Hindlimb muscle (tissue), 1 donor: ENCODE results near the gene SPTBN5. TPM values are rescaled to one million over a fixed set of nuclear protein-coding genes. Genes with fewer than 3 reads are reported as not detected.

Experiments
- DNase-seq: peaks from one replicate; pipeline ENCODE4 v3.0.0-alpha.2; 2013
- polyA plus RNA-seq: library from polyadenylated mRNA; unstranded; fragments of 120-200 nt; gene quantifications from one replicate; pipeline ENCODE4 v1.2.1, GENCODE V29; 2013; ENCODE audit not compliant: insufficient read length

SPTBN5 gene
- polyA plus RNA-seq, 1 donor: 5.2 TPM

DNA sequence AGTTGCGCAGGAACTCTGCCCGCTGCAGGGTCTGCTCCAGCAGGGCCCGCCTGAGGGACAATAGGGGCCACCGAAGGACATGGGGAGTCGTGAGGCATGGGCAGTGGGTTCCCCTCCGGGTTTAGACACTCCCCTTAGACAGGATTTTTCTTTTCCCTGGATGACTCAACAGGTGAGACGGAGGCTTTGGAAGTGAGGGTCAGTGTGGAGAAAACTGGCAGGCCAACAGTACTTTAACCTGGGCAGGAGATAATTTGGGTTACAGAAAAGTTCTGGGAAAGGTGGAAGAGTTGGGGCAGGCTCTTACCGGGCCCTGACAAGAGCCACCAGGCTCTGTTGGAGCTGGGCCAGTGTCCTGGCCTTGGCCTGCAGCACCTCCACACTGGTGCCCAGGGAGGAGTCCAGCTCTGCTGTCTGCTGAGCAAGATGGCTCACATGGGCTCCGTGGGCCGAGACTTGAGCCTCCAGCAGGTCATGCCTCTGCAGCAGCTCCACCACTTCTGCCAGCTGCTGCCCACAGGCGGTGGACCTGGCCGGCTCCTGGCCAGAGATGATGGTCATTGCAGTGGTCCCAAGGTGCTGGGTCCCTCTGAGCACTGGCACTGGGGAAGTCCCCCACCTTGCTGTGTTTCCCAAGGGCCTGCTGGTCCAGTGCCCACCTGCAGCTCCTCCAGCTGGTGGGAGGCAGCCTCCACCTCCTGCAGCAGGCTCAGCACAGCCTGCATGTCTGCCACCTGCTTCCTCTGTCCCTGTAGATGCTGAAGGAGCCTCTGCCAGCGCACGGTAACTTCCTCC is 11.0 kb downstream of the SPTBN5 start:
- no peak for DNase-seq

GRCh38 chr15:41881920-41882688 is 11.7 kb downstream of the SPTBN5 start:
- DNase-seq: no peak

GRCh38 chr15:41881550-41881919 is 12.3 kb downstream of the SPTBN5 start:
- no peak for DNase-seq

GRCh38 chr15:41881086-41881485 is 12.8 kb downstream of the SPTBN5 start:
- no peak for DNase-seq

DNA sequence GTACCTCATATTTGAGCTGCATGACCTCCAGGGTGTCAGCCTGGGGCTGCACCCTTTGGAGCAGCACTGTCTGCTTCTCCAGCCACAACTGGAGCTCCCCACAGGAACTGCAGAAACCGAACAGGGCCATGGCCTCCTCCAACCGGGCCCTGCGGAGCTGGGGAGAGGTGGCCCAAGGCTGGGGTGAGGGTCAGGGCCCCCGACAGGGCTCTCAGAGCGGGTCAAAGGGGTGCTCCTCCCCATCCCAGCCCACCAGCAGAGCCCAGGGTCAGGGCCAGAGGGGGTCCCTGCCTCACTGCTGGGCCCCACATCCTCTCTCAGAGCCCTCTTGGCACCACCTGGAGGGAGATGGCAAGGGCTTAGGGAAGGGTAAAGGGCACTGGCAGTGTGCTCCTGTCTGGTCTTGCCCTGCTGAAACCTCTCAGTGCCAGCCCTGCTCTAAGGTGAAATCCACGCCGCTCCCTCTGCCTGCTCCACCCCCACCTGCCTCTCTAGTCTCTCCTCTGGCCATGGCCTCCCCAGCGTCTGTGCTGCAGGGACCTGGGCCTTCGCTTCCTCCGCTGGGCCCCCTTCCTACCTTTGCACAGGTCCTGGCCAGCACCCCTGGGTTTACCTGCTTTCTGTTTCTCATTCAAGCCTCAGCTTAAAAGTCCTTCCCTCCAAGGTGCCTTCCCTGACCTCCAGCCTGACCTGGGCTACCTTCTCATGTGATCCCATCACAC is 13.5 kb downstream of the SPTBN5 start:
- no peak for DNase-seq

DNA sequence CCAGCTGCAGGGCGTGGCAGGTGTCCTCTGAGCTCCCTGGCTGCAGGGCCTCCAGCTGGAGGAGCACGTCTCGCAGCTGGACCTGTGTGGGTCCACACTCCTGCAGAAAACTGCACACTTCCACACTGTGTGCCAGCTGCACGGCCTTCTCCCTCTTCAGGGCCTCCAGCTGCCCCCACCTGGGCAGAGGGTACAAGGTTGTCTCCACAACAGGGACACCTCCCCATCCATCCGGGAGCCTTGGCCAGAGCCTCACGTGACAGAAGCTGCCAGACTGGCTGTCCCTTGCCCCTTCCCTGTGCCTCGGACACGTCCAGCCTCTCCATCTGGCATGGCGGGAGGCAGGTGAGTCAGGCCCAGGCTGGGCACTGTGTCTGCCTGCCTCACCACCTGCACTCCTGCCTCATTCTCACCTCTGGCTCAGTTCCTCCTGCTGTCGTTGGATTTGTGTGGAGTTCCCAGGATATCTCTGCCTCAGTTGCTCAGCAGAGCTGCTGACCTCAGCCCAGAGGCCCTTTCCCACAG is 14.5 kb downstream of the SPTBN5 start:
- no peak for DNase-seq

GRCh38 chr15:41878355-41878699 is 15.5 kb downstream of the SPTBN5 start:
- DNase-seq: no peak

DNA sequence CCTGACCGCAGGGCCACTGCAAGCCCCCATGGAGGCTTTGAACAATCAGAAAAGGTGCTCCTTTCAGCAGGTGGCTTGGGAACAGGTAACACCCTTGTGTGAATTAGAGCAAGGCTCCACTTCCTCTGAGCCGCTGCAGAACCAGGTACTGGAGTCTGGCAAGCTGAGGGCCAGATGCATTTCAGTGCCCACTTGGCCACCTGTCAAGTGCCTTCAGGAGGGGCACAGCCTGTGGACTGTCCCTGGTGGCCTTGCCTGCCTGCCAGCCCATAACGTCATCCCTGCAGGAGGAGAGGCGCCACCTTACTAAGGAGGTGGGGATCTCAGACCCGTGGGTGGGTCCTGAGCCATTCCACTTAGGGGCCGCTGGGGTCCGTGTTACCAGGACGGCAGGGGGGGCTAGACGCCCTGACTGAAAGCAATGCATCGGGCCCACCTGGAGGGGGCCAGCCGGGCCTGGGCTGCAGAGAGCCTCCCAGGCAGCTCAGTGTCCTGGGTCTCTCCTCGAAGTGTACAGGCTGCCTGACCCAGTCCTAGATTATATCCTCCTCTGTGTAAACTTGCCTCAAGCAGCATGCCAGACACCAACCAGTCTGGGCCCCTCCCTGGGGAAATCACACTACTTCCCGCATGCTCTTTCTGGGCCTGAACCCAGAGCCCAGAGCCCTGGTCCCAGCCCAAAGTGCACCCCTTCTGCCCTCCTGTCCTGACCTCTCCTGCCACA is 16.1 kb downstream of the SPTBN5 start:
- DNase-seq: no peak

GRCh38 chr15:41876689-41877088 is 17.2 kb downstream of the SPTBN5 start:
- no peak for DNase-seq

- DNase-seq: no peak
Observed at GRCh38 chr15:41876007-41876406, 17.8 kb downstream of the SPTBN5 start.

DNA sequence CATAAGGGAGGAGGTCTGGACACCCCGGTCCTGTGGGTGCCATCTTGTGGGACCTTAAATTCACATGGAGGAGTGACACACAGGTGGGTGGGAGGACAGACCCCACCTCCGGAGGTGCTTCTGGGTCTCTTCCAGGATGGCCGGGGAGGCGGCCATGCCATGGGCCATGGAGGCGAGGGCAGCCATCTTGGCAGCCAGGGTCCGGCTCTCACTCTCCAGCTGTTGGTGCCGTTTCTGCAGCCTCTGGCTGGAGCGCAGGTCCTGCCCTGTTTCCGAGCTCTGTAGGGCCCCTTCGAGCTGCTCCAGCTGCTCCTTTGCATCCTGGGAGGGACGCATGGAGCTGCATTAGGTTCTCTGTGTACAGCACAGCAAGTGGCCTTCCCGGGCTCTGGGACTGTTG is 19.1 kb downstream of the SPTBN5 start:
- DNase-seq: no peak

GRCh38 chr15:41873711-41874110 is 20.1 kb downstream of the SPTBN5 start:
- no peak for DNase-seq

DNA sequence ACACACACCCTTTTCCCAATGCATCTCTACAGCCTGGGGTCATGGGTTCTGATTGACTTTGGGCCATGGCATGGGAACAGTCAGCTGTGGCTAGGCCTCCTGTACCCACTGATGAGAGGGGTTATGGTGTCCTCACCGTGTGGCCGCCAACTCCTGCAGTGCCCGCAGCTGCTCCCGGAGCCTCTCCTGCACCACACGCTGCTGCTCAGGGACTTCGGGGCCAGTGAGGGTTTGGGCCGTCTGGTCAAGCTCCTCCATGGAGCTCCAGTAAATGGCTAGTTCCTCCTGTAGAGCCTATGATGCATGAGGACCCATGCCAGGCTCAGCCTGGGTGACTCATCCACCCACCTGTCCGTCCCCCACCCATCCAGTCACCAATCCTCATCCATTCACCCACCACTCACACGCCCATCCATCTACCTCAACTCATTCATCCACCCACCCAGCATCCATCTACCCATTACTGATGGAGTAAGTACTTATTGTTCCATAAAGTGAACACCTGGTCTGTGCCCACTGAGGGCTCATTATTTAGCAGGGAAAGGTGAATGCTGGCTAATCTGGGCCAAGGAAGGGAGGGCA is 21.6 kb downstream of the SPTBN5 start:
- no peak for DNase-seq

DNA sequence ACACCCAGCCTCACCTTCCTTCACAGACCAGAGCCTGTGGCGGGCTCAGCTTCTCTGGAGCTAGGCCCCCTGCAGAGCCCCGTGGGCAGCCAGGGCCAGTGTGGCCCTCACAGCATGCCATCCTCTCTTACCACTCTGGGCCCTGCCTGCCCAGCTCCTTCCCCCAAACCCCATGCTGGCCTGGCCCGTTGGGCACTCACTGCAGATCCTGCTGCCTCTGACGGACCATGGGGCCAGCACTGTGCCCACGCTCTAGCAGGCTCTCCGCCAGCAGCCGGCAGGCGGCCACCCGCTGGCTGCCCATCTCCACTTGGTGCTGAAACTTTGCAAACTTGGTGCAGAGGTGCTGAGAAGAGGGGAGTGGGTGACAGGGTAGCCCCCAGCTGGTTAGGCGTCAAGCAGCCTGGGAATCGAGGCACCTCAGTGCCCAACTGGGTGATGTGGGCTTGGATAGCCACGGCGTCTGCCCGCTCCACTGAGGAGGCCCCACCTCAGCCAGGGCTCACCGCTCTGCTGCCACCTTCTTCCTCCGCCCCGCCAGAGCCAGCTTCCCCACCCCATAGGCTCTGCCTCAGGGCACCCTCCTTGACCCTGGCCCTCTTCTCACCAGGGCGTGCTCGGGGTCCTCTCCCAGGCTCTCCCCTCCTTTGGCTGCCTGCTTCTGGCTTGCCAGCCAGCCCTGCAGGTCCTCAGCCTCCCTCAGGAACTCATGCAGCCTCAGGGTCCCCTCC is 22.5 kb downstream of the SPTBN5 start:
- DNase-seq: no peak

DNA sequence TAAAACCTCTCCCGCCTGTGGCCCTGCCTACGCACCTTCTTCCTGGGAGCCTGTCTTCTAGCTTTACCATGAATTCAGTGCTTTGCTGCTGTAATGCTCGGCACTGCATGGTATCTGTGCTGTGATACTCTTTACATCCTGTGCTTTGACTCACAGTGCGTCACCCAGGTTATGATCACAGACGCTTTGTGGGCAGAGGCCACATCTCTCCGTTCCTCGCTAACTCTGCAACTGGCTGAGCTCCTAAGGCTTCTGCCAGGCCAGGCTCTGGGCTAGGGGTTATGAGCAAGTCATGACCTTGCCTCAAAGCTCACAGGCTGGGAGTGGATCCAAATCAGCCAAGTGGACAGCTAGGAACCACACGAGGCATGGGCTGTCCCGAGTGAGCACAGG is 23.2 kb downstream of the SPTBN5 start:
- no peak for DNase-seq

DNA sequence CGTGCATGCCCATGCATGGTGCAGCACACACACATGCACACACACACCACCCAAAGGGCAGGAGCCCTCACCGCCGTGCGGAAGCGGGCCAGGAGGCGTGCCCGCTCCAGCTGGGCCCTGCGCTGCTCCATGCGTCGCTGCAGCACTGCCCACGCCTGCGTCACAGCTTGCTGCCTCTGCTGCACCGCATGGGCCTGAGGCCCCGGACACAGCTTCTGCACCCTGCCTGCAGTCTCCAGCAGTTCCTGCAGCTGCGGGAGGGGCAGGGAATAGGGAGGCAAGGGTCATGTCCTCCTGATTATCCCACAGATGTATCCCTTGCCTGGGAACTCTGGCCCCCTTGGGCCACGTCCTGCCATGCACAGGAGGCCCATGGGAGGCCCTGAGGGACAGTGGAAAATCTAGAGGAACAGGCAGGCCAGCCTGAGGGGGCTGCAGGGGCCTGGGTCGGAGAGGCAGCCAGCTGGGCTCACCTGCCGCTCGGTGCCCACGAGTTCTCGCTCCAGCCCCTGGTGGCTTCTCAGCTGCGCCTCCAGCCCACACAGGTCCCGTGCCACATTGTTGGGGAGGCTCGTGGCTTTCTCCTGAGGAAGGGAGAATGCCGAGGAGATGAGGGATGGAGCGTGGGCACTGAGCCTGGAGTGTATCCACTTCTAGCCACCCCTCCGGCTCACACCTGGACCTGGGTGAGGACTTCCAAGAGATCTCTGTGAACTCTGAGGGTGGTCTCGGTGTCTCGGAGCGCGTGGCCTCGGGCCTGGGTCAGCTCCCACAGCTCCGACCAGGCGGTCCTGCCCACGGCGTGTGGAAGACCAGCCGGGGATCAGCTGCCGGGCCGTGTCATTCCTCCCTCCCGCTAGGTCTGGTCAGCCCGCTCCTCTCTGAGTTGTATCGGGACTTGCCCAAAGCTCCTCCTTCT is 23.8 kb downstream of the SPTBN5 start:
- no peak for DNase-seq

GRCh38 chr15:41868321-41868720 is 25.5 kb downstream of the SPTBN5 start:
- DNase-seq: no peak

DNA sequence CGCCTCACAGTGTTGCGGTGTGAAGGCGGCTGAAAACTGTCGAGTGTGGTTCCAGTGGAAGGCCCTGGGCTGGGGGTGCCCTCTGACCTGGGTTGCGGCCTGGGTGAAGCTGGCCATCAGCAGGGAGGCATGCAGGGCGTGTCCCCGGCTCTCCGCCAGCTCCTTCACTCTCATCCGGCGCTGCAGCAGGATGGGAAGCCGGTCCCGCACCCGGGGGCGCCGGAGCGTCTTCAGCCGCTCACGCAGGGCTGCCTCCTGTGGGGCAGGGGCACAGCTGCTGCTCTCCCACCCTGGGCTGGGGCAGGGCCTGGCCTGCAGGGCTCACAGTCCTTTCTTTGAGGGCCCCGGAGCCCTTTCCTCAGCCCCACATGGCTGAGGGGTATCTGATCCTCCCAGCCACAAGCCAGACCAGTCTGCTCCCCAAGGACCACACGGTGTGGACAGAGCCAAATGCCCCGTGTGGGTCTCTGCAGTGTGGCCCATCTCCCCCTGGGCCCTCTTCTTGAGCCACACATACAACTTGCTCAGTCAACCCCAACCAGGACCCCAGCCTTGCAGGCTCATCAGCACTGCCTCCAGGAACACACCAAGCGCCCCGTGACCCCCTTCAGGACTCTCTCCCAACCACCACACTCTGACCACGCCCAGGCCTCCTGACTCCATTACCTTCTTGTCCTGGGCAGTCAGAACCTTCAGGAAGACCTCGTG is 26.8 kb downstream of the SPTBN5 start:
- DNase-seq: no peak

GRCh38 chr15:41866263-41866703 is 27.6 kb downstream of the SPTBN5 start:
- no peak for DNase-seq
